Measurements from ENCODE around the gene MT1H.
"Not testable (repeated sequence)": the region's sequence is repeated elsewhere in the genome, so short reads cannot be mapped to it uniquely, and the experiment has no call there.

Gene MT1H

DNA sequence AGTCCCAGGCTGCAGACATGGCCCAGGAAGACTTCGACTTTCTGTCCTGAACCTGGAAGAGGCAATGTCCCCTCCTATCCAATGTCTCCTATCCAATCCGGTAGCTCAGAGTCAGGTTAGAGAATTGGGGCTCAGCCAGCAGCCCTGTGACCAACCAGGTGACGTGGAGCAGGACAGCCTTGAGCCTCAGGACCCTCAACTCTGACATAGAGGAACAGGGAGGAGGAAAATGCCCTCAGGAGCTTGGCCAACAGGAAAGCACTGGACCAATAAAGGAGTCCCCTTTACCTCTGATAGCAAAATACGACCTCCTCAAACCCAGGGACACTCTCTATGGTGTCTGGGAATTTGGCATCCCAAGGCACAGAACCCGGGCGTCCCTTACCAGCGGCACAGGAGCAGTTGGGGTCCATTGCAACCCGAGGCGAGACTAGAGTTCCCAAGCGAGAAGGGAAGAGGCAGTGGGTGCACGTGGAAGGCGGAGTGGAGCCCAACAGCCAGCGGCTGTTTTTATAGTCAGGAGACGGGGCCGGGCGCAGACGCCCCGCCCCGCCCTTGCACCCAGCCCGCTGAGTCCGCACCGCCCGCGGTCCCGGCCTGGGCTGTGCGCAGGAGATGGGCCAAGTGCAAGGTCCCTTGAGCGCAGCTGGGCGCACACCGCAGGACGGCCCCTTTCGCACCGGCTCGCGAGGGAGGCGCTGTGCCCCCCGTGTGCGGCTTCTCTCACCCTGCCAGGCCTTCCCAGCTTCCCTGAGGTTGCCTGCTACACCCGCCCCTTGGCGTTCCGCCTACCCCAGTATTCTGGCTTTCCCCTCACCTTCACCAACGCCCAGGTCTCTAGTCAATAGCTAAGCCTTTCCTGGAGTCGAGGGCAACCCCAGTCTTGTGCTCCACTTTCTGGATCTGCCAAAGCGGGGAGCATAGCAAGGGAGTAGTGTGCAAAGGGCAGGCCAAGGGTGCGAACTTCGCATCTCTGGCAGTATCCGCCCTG, 1.7 kb upstream of the MT1H start, which contains the start of gene MT1G:
Gene MT1G (minus strand): TSS at position 485 of the 991 bp plus-strand sequence. CDS start 72 bp downstream, at position 413.
- Histone ChIP-seq H3K27me3 (peaks cover 90% of the 10 kb centered on the region), H3K4me3 (ENCODE audit: low read depth, low read length) (no peak within 1 kb of the TSS), H3K36me3 (no peaks in the 10 kb centered on the region), H3K4me1 (no peaks in the 10 kb centered on the region), H3K9me3 (no peaks in the 10 kb centered on the region)
- peak; percentile 29 for DNase-seq
- TF ChIP-seq CTCF (IDR thresholded peaks at IDR 0.05; ENCODE audit: low read depth, low read length), result no peak

DNA sequence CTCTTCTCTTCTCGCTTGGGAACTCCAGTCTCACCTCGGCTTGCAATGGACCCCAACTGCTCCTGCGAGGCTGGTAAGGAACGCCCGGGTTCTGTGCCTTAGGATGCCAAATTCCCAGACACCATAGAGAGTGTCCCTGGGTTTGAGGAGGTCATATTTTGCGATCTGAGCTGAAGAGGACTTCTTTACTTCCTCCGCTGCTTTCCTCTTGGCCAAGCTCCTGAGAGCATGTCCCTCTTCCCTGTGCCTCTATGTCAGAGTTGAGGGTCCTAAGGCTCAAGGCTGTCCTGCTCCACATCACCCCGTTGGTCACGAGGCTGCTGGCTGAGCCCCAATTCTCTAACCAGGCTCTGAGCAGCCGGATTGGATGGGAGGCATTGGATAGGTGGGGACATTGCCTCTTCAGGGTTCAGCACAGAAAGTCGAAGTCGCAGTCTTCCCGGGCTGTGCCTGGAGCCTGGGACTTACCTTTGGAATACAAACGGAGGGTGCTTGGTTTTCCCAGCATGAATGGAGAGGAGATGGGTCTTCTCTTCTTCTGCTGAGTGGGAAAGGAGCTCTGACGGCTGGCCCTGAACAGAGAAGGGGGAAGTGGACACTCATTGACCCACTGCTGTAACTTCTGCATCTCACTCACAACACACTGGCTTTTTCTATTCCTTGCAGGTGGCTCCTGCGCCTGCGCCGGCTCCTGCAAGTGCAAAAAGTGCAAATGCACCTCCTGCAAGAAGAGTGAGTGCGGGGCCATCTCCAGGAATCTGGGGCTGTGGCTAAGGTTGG, 416 bp downstream of the MT1H start:
- no peaks in the 10 kb centered on the region for H3K36me3 ChIP-seq
- no peak for DNase-seq
- no peak for TF ChIP-seq CTCF (IDR thresholded peaks at IDR 0.05; ENCODE audit: low read depth, low read length)
- peaks cover 73% of the 10 kb centered on the region for H3K27me3 ChIP-seq
- no peak overlapping the region for H3K4me3 ChIP-seq (ENCODE audit: low read depth, low read length)
- H3K9me3 ChIP-seq, result no peaks in the 10 kb centered on the region
- H3K4me1 ChIP-seq, result no peaks in the 10 kb centered on the region

- Histone ChIP-seq H3K27me3 (peaks cover 68% of the 10 kb centered on the region), H3K36me3 (no peaks in the 10 kb centered on the region), H3K4me3 (ENCODE audit: low read depth, low read length) (no peak overlapping the region), H3K9me3 (no peaks in the 10 kb centered on the region), H3K4me1 (no peaks in the 10 kb centered on the region)
- TF ChIP-seq CTCF (IDR thresholded peaks at IDR 0.05; ENCODE audit: low read depth, low read length), result no peak
- no peak for DNase-seq
These were observed 963 bp downstream of the MT1H start for GRCh38 chr16:56670620-56670934.

DNA sequence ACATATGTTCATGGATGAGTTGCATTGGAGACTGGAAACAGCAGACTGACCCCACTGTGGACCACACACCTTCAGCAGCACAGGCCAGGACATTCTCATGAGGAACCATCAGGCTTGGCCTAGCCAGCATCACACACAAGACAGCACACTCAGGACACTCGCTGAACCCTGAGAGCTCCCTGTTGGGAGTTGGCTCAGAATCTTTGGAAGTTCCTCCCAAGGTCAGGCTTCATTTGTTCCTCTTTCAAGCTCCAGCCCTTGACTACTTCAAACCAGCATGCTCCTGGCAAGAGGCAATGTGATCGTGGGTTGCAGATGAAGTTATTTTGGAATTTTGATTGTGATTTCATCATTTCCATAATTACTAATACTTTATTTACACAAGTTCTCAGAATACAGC, 2.1 kb downstream of the MT1H start:
- H3K4me1 ChIP-seq; DNase-seq; H3K9me3 ChIP-seq; H3K4me3 ChIP-seq (ENCODE audit: low read depth, low read length); H3K36me3 ChIP-seq: not testable (repeated sequence)
- H3K27me3 ChIP-seq, result peaks cover 62% of the 10 kb centered on the region

DNA sequence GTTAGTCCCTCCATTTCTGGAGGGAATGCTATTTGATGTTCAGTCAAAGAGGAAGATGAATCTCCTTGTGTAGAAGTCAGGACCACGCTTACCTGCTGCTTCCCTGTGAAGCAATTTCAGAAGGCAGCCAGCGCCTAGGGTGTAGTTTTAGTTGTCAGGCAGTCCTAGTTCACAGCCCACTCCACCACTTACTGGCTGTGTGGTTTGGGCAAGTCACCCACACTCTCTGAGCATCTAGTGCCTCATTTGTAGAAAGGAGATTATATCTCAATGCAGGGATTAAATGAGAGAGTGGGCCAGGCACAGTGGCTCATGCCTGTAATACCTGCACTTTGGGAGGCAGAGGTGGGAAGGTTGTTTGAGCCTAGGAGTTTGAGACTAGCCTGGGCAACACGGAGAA, 2.6 kb downstream of the MT1H start:
- not testable (repeated sequence) for DNase-seq; H3K4me1 ChIP-seq; H3K9me3 ChIP-seq; H3K36me3 ChIP-seq; H3K4me3 ChIP-seq (ENCODE audit: low read depth, low read length)
- peaks cover 57% of the 10 kb centered on the region for H3K27me3 ChIP-seq

- Histone ChIP-seq H3K36me3 (no peaks in the 10 kb centered on the region), H3K9me3 (no peaks in the 10 kb centered on the region), H3K4me3 (ENCODE audit: low read depth, low read length) (no peak overlapping the region), H3K4me1 (no peaks in the 10 kb centered on the region), H3K27me3 (peaks cover 50% of the 10 kb centered on the region)
- no peak for DNase-seq
- TF ChIP-seq CTCF (IDR thresholded peaks at IDR 0.05; ENCODE audit: low read depth, low read length), result no peak
These were observed 3.3 kb downstream of the MT1H start for GRCh38 chr16:56672761-56673536.
